HepG2 (cell line): ENCODE results near the gene NMNAT3. TPM values are rescaled to one million over a fixed set of nuclear protein-coding genes. Genes with fewer than 3 reads are reported as not detected.

Experiments used
- ARID5B ChIP-seq: IDR thresholded peaks from 2 replicates; pipeline ENCODE4 v1.4.0; 2020; ENCODE audit warnings: mild to moderate bottlenecking, missing genetic modification reagents
- FOXO4 ChIP-seq: sonication (generic); formaldehyde crosslinking; conservative IDR thresholded peaks from 2 replicates; pipeline ENCODE4 v1.8.1; 2023; ENCODE audit warnings: missing genetic modification reagents
- KLF16 ChIP-seq, 2 experiments: sonication (generic) in 1 of 2; formaldehyde crosslinking in 1 of 2; IDR thresholded peaks; 2 replicates each; pipeline versions ENCODE4 v1.6.1 to v1.8.0; 2016 to 2023; ENCODE audit warnings: missing genetic modification reagents in 2 of 2, missing compliant biosample characterization in 1 of 2
- NR2F1 ChIP-seq, 2 experiments: fragments of 450-650 bp in 1 of 2; formaldehyde crosslinking in 1 of 2; IDR thresholded peaks; 2 replicates each; pipeline versions ENCODE4 v1.5.0 to v1.6.1; 2016 to 2020; ENCODE audit warnings: mild to moderate bottlenecking in 1 of 2, missing compliant biosample characterization in 1 of 2, missing genetic modification reagents in 1 of 2, moderate library complexity in 1 of 2
- YEATS2 ChIP-seq: sonication (generic); formaldehyde crosslinking; IDR thresholded peaks from 2 replicates; pipeline ENCODE4 v1.4.0; 2020; ENCODE audit warnings: missing genetic modification reagents, borderline replicate concordance
- ZNF407 ChIP-seq: sonication (generic); formaldehyde crosslinking; IDR thresholded peaks from one replicate; pipeline ENCODE4 v1.5.1; 2020; ENCODE audit warnings: mild to moderate bottlenecking, missing genetic modification reagents; ENCODE audit errors: not compliant biosample characterization
- ZNF572 ChIP-seq: sonication (generic); formaldehyde crosslinking; IDR thresholded peaks from 2 replicates; pipeline ENCODE4 v1.5.1; 2020; ENCODE audit warnings: mild to moderate bottlenecking, missing genetic modification reagents
- ZNF720 ChIP-seq: sonication (generic); formaldehyde crosslinking; IDR thresholded peaks from 2 replicates; pipeline ENCODE4 v1.4.0; 2020; ENCODE audit warnings: missing genetic modification reagents
- ZNF775 ChIP-seq: sonication (generic); formaldehyde crosslinking; IDR thresholded peaks from 2 replicates; pipeline ENCODE4 v1.4.0; 2020; ENCODE audit warnings: missing genetic modification reagents, mild to moderate bottlenecking, moderate library complexity, borderline replicate concordance
- polyA plus RNA-seq, 8 experiments: library from polyadenylated mRNA; depleted of rRNA in 3 of 8; stranded (reverse) in 7 of 8; unstranded in 1 of 8; fragments of >200 nt; fragmentation: Illumina TruSeq in 4 of 8; extraction: Trizol in 4 of 8; gene quantifications; 2 replicates each; pipeline versions ENCODE4 v1.2.1 to v1.2.3, GENCODE V29; 2011 to 2016; ENCODE audit warnings: low read depth in 4 of 8, missing spikeins in 1 of 8, mixed read lengths in 1 of 8; ENCODE audit not compliant: insufficient read depth in 1 of 8
- total RNA-seq, 5 experiments: library from RNA; depleted of rRNA; stranded (reverse); fragments of >200 nt; fragmentation: Illumina TruSeq; extraction: Trizol; gene quantifications; 2 replicates each; pipeline ENCODE4 v1.2.3, GENCODE V29; 2016; ENCODE audit warnings: low read depth in 1 of 5

The NMNAT3 gene
- total and polyA plus RNA-seq, 2 of the 13 experiments (the other 11 are each of a cell fraction or from before 2014, with no cell fraction given) = 6.1 to 7.0 TPM

- TF ChIP-seq ZNF407 (CRISPR knock-in tag) (no peak), FOXO4 (no peak), KLF16 (CRISPR knock-in tag; IDR thresholded peaks at IDR 0.05) (no peak), ARID5B (no peak), YEATS2 (CRISPR knock-in tag) (no peak), ZNF720 (CRISPR knock-in tag) (no peak), NR2F1 (CRISPR knock-in tag; IDR thresholded peaks at IDR 0.05) (no peak), ZNF572 (CRISPR knock-in tag) (no peak), ZNF775 (CRISPR knock-in tag) (no peak)
Measured at GRCh38 chr3:139721370-139721769, 43.6 kb upstream of the NMNAT3 start (continued).
